Stimulated activated CD8-positive, alpha-beta memory T cell treated with anti-CD3 and anti-CD28 coated beads, Interleukin-15, amount 100 ng/mL, for 24 hours (primary cell): Measurements from ENCODE around the gene EPDR1.

Source experiments
- DNase-seq: peaks from one replicate; pipeline ENCODE4 v3.0.0-alpha.2; 2020; ENCODE audit warnings: low read depth

The EPDR1 gene

DNA sequence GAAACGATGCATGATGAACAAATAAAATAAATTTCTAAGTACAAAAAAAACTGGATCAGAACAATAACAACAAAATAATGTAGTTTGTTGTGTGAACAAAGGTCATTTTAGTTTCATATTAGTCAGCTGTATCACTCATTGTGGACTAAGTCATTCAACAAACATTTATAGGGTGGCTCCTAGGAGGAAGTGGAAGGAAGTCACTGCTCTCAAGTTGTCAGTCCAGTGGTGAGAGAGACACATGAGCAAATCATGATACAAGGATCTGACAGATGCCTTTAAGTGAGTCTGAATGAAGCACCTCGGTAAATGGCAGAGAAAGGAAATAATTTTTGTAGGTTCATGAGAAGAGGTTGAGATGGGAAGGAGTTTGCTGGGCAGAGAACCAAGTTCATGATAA is 56.8 kb downstream of the EPDR1 start:
- no peak for DNase-seq

DNA sequence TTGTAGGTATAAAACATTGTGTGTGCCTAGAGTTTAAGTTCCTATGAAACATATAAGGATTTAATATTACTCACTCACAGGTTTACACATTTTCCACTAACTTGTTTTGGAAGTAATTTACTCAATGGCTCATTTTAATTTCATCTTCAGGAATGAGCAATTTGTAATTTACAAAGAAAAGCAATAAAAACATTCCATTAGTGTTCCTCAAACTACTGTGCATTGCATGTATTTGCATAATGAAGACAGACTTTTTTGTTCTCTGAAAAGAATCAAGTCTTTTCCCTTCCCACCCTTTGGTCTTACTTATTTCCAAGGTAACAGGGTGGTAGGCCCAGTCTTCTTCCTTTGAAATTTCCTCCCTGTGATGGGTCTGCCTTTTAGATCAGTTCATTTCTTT is 61.2 kb downstream of the EPDR1 start:
- no peak for DNase-seq

- DNase-seq = no peak
Measured at GRCh38 chr7:37982423-37982822, 62.0 kb downstream of the EPDR1 start.

DNA sequence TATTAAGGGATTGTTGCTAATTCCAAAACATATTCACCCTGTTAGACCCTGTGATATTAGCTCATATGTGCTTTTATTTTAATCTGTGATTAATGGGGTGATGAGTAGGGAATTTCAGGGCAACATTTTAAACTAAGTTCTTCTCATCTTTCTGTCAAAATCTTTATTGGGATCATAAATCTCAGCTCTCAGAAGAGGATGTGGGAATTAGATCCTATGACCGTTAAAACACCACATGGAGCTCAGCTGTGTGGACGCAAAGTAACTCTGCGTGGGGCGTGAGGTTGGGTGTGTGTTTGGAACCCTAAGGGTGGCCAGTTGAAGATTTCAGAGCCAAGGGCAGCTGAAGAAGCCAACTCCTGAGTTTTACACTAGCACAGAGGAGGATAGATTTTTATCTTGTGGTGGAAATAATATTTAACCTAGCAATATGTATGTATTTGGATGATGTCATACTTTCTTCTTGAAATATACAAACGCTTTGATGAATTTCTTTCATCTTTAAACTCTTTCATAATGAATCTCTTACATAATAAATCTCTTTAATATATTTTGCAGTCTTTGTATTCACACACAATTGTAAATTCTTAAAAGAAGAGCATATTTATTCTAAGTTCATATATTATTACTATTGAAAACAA is 64.4 kb downstream of the EPDR1 start:
- no peak for DNase-seq

DNA sequence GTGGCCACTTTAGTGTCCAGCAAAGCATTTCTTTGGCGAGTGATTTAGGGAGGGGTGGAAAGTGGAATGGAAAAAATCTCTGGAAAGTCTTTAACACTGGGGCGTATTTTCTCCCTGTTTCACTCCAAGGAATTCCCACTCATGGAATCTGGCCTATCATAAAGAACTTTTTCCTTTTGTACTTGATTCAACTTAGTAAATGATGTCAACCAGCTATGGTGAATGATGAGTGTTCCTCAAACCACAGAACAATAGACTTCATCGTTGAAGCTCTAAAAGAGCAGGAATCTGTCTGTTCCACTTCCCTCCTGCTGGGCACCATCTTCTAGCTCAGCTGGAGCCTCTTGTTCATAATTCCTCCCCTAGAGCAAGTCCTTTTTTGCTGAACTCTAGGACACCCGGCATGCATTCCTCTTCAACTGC is 66.5 kb downstream of the EPDR1 start:
- no peak for DNase-seq

DNA sequence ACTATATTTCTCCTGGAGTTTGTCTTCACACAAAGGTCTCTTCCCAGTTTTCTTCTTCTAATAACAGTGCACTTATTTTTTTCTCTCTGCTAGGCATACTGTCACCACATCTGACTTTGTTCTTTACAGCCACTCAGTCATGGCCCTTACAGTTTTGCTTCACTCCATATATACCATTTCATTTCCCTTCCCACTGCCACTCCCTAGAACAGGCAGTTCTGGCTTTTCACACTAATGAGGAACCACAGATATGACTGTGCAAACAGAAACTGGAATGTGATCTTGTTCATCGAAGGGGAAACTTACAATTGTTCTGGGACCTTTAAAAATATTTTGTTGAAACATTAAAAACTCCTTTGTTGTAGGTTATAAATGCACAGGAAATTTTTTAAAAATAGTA is 67.3 kb downstream of the EPDR1 start:
- DNase-seq = no peak

- DNase-seq = no peak
Measured at GRCh38 chr7:37988721-37989650, 68.5 kb downstream of the EPDR1 start.

DNA sequence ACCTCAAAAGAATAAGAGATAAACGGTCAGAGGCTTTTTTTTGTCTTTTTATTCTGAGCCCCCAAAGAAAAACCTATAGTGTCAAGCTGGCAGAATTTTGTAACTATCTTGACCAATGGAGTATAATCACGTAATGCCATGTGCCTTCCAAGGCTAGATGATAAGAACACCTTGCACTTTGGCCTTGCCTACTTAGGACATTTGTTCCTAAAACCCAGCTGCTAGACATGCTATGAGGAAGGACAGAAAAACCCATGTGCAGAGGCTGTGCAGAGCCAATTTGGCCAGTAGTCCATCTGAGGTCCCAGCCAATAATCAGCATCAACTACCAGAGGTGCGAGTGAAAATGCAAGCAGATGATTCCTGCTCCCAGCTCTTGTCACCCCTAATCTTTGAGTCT is 69.9 kb downstream of the EPDR1 start:
- no peak for DNase-seq

DNA sequence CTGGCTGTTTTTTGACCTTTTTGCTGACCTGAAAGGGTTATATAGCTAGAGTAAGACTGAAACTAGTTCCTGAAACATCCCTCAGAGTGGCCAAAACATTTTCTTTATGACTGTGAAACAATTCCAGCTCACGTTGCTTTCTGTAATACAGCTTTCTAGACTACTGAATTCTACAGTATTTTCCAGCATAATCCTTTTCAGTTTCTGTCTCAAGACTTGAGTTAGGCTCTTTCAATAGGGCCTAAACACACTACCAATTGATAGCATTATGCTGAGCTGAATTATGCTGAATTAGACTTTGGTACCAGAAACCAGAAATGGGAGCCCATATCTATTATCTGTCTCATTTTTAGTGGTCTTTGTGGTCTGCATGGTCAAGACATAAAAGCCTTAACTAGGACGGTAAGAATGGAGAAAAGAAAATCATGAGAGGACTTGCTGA is 72.6 kb downstream of the EPDR1 start:
- no peak for DNase-seq

- DNase-seq = no peak
Measured at GRCh38 chr7:37999673-38000072, 79.2 kb downstream of the EPDR1 start.

DNA sequence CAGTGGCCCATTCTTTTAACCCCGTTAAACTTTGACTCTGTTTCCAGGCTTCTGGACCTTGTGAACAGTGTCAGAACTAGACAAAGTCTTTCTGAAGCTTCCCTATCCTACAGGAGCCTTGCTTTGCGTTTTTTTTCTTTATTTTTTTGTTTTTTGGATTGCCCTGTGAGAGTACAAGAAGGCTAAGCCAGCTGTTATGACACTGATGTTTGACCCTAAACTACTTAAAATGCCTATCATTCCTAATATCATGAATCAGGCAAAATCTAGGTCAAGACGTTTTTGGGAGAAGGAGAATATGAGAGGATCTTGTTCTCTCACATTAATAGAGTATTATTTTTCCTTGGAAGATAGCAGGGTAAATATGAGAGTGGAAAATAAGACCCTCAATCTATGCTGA is 79.8 kb downstream of the EPDR1 start:
- no peak for DNase-seq
